WI38 (cell line): ENCODE data around the gene ERF.
A peak's percentile ranks its signal among the peaks of the same experiment; 100 is the strongest.
"Not testable (repeated sequence)": the region's sequence is repeated elsewhere in the genome, so short reads cannot be mapped to it uniquely, and the experiment has no call there.

Source experiments
- H3K4me3 ChIP-seq: 2 replicates; pipeline ENCODE4 v1.5.1; 2011; ENCODE audit warnings: low read depth, mild to moderate bottlenecking, control low read depth, low read length
- CTCF ChIP-seq: IDR thresholded peaks from 2 replicates; pipeline ENCODE4 v1.5.1; 2012; ENCODE audit warnings: low read depth, mild to moderate bottlenecking, control low read depth, low read length

Gene ERF

GRCh38 chr19:42261763-42262162 lies 6.8 kb upstream of the ERF start:
- no peak for TF ChIP-seq CTCF
- no peak overlapping the region for H3K4me3 ChIP-seq

- not testable (repeated sequence) for H3K4me3 ChIP-seq
Measured at GRCh38 chr19:42257842-42258241, 2.9 kb upstream of the ERF start.

- H3K4me3 ChIP-seq, result peak overlapping the region; percentile 96
- TF ChIP-seq CTCF, result no peak
Measured at GRCh38 chr19:42255766-42256745, 1.1 kb upstream of the ERF start.

GRCh38 chr19:42254089-42254849 lies 659 bp downstream of the ERF start:
- no peak for TF ChIP-seq CTCF

GRCh38 chr19:42253245-42254088 lies 1.5 kb downstream of the ERF start:
- peak overlapping the region; percentile 96 for H3K4me3 ChIP-seq
- no peak for TF ChIP-seq CTCF

More at GRCh38 chr19:42254089-42254849, 659 bp downstream of the ERF start:
- peak overlapping the region; percentile 96 for H3K4me3 ChIP-seq

- peak overlapping the region; percentile 72 for H3K4me3 ChIP-seq
- TF ChIP-seq CTCF, result no peak
Measured at GRCh38 chr19:42252365-42253244, 2.3 kb downstream of the ERF start.
